Fibroblast of lung (primary cell): ENCODE results near the gene NCOR2.

ENCODE experiments used
- EZH2 ChIP-seq: IDR thresholded peaks from 2 replicates; pipeline ENCODE4 v1.5.1; 2012; ENCODE audit warnings: low read length, control low read depth, mild to moderate bottlenecking; ENCODE audit errors: missing control alignments
- TF ChIP-seq, protein P1 (sequence below), 2 donors: IDR thresholded peaks in 1 of 2; conservative IDR thresholded peaks in 1 of 2; 1 replicate in 1 of 2; 2 replicates in 1 of 2; pipeline ENCODE4 v1.5.1; 2011 to 2012; ENCODE audit warnings: low read length in 2 of 2, control low read depth in 1 of 2, inconsistent platforms in 1 of 2, low read depth in 1 of 2, mild to moderate bottlenecking in 1 of 2

- TF ChIP-seq, protein P1, sequence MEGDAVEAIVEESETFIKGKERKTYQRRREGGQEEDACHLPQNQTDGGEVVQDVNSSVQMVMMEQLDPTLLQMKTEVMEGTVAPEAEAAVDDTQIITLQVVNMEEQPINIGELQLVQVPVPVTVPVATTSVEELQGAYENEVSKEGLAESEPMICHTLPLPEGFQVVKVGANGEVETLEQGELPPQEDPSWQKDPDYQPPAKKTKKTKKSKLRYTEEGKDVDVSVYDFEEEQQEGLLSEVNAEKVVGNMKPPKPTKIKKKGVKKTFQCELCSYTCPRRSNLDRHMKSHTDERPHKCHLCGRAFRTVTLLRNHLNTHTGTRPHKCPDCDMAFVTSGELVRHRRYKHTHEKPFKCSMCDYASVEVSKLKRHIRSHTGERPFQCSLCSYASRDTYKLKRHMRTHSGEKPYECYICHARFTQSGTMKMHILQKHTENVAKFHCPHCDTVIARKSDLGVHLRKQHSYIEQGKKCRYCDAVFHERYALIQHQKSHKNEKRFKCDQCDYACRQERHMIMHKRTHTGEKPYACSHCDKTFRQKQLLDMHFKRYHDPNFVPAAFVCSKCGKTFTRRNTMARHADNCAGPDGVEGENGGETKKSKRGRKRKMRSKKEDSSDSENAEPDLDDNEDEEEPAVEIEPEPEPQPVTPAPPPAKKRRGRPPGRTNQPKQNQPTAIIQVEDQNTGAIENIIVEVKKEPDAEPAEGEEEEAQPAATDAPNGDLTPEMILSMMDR (conservative IDR thresholded peaks at IDR 0.05 in 1 of 2, IDR thresholded peaks at IDR 0.05 in 1 of 2; ENCODE audit: low read depth in 1 of 2, low read length in 2 of 2), result no peak
- TF ChIP-seq EZH2, result no peak
Measured at GRCh38 chr12:124557518-124558223, 9.7 kb downstream of the NCOR2 start.
